Osteoblast (primary cell): ENCODE results near the gene OLFML2B. TPM values are rescaled to one million over a fixed set of nuclear protein-coding genes. Genes with fewer than 3 reads are reported as not detected.
A peak's percentile ranks its signal among the peaks of the same experiment; 100 is the strongest.

Experiments
- DNase-seq: peaks from one replicate; pipeline ENCODE4 v3.0.0; 2011; ENCODE audit warnings: low spot score, mixed read lengths; ENCODE audit not compliant: insufficient read length; ENCODE audit errors: missing footprints
- H2AFZ ChIP-seq: 2 replicates; pipeline ENCODE4 v1.6.0; 2011; ENCODE audit warnings: mild to moderate bottlenecking, low read length
- H3K27ac ChIP-seq: 2 replicates; pipeline ENCODE4 v1.5.1; 2011; ENCODE audit warnings: mild to moderate bottlenecking, low read depth, low read length, moderate library complexity
- H3K27me3 ChIP-seq: 2 replicates; pipeline ENCODE4 v1.6.0; 2012; ENCODE audit warnings: mild to moderate bottlenecking, control low read depth, inconsistent platforms, low read length, moderate library complexity; ENCODE audit not compliant: insufficient read depth
- H3K36me3 ChIP-seq: 2 replicates; pipeline ENCODE4 v1.5.1; 2011; ENCODE audit warnings: mild to moderate bottlenecking, low read length, control low read depth, moderate library complexity; ENCODE audit not compliant: insufficient read depth
- H3K4me1 ChIP-seq: 2 replicates; pipeline ENCODE4 v1.5.1; 2011; ENCODE audit warnings: mild to moderate bottlenecking, low read length, control low read depth, moderate library complexity; ENCODE audit not compliant: insufficient read depth
- H3K4me2 ChIP-seq: 2 replicates; pipeline ENCODE4 v1.6.0; 2011; ENCODE audit warnings: mild to moderate bottlenecking, low read length; ENCODE audit not compliant: insufficient read depth
- H3K4me3 ChIP-seq: fragments of 200-600 bp; sonication (generic); 3 replicates; pipeline ENCODE4 v1.5.1; 2012; ENCODE audit warnings: mild to moderate bottlenecking, low read length, inconsistent platforms; ENCODE audit not compliant: insufficient read depth
- H3K79me2 ChIP-seq: 2 replicates; pipeline ENCODE4 v1.6.0; 2012; ENCODE audit warnings: mild to moderate bottlenecking, low read length, control low read depth, inconsistent platforms; ENCODE audit not compliant: insufficient read depth
- H3K9me3 ChIP-seq: 2 replicates; pipeline ENCODE4 v1.5.1; 2011; ENCODE audit warnings: low read depth, low read length, control low read depth
- H4K20me1 ChIP-seq: 2 replicates; pipeline ENCODE4 v1.6.0; 2012; ENCODE audit warnings: mild to moderate bottlenecking, low read length, control low read depth; ENCODE audit not compliant: insufficient read depth
- total RNA-seq: library from RNA; depleted of rRNA; stranded (reverse); fragments of >200 nt; gene quantifications from 2 replicates; pipeline ENCODE4 v1.2.3, GENCODE V29; 2012
- TF ChIP-seq, protein P1 (sequence below): IDR thresholded peaks from 2 replicates; pipeline ENCODE4 v1.5.1; 2011; ENCODE audit warnings: mild to moderate bottlenecking, low read depth, low read length, moderate library complexity; ENCODE audit errors: extremely low read depth

The OLFML2B gene
- total RNA-seq, 1 donor: 49.9 TPM

- H3K4me1 ChIP-seq: peaks cover 25% of the 10 kb centered on the region
- TF ChIP-seq, protein P1, sequence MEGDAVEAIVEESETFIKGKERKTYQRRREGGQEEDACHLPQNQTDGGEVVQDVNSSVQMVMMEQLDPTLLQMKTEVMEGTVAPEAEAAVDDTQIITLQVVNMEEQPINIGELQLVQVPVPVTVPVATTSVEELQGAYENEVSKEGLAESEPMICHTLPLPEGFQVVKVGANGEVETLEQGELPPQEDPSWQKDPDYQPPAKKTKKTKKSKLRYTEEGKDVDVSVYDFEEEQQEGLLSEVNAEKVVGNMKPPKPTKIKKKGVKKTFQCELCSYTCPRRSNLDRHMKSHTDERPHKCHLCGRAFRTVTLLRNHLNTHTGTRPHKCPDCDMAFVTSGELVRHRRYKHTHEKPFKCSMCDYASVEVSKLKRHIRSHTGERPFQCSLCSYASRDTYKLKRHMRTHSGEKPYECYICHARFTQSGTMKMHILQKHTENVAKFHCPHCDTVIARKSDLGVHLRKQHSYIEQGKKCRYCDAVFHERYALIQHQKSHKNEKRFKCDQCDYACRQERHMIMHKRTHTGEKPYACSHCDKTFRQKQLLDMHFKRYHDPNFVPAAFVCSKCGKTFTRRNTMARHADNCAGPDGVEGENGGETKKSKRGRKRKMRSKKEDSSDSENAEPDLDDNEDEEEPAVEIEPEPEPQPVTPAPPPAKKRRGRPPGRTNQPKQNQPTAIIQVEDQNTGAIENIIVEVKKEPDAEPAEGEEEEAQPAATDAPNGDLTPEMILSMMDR: no peak
- no peaks in the 10 kb centered on the region for H3K9me3 ChIP-seq
- H4K20me1 ChIP-seq: peaks cover 5% of the 10 kb centered on the region
- peak; percentile 77 for DNase-seq
- H3K4me2 ChIP-seq: no peak overlapping the region
- H3K27ac ChIP-seq: no peak overlapping the region
- no peak overlapping the region for H3K4me3 ChIP-seq
- no peaks in the 10 kb centered on the region for H3K79me2 ChIP-seq
- H3K36me3 ChIP-seq: no peaks in the 10 kb centered on the region
- no peak overlapping the region for H2AFZ ChIP-seq
- H3K27me3 ChIP-seq: peaks cover 4% of the 10 kb centered on the region
Observed at GRCh38 chr1:162007466-162007865, 16.2 kb downstream of the OLFML2B start.

- Histone ChIP-seq H3K4me1 (peaks cover 26% of the 10 kb centered on the region), H3K79me2 (no peaks in the 10 kb centered on the region), H3K27ac (no peak overlapping the region), H3K27me3 (peaks cover 4% of the 10 kb centered on the region), H3K4me2 (no peak overlapping the region), H3K36me3 (no peaks in the 10 kb centered on the region), H2AFZ (no peak overlapping the region), H3K9me3 (no peaks in the 10 kb centered on the region), H3K4me3 (no peak overlapping the region), H4K20me1 (peaks cover under 1% of the 10 kb centered on the region)
- TF ChIP-seq, protein P1: no peak
- DNase-seq: peak; percentile 73
Observed at GRCh38 chr1:162006081-162006480, 17.6 kb downstream of the OLFML2B start.

- H3K4me2 ChIP-seq: peak overlapping the region; percentile 80
- no peaks in the 10 kb centered on the region for H4K20me1 ChIP-seq
- TF ChIP-seq, protein P1: no peak
- peaks cover 4% of the 10 kb centered on the region for H3K27me3 ChIP-seq
- H3K4me1 ChIP-seq: peaks cover 26% of the 10 kb centered on the region
- DNase-seq: no peak
- H2AFZ ChIP-seq: no peak overlapping the region
- no peaks in the 10 kb centered on the region for H3K9me3 ChIP-seq
- H3K27ac ChIP-seq: peak overlapping the region; percentile 89
- H3K36me3 ChIP-seq: no peaks in the 10 kb centered on the region
- no peak overlapping the region for H3K4me3 ChIP-seq
- H3K79me2 ChIP-seq: no peaks in the 10 kb centered on the region
Observed at GRCh38 chr1:162004441-162004950, 19.2 kb downstream of the OLFML2B start.

- Histone ChIP-seq H3K4me1 (peaks cover 26% of the 10 kb centered on the region), H3K36me3 (no peaks in the 10 kb centered on the region), H3K4me2 (peak overlapping the region; percentile 80), H2AFZ (no peak overlapping the region), H4K20me1 (no peaks in the 10 kb centered on the region), H3K27me3 (peaks cover 4% of the 10 kb centered on the region), H3K9me3 (no peaks in the 10 kb centered on the region), H3K79me2 (no peaks in the 10 kb centered on the region), H3K27ac (peak overlapping the region; percentile 89), H3K4me3 (peak overlapping the region; percentile 56)
- TF ChIP-seq, protein P1: no peak
- peak; percentile 91 for DNase-seq
Observed at GRCh38 chr1:162003830-162004215, 19.8 kb downstream of the OLFML2B start.
